Esophagus mucosa (tissue), 1 donor: ENCODE measurements around the gene NCS1. TPM values are rescaled to one million over a fixed set of nuclear protein-coding genes. Genes with fewer than 3 reads are reported as not detected.

ENCODE experiments used
- ATAC-seq: fragments of 200-7000 bp; cut with Tn5 transposase; one replicate; pipeline ENCODE4 v1.9.1; 2020
- total RNA-seq: library from RNA; stranded (reverse); gene quantifications from one replicate; pipeline ENCODE4 v1.2.4, GENCODE V29; 2023
- donor health status: DM: yes; HTN: yes; CAD: no.

Gene NCS1
- total RNA-seq, result 19.7 TPM

- ATAC-seq, result peak; percentile 75
These were observed at the start of gene NCS1 for GRCh38 chr9:130172161-130172857. Gene NCS1, plus strand, starts transcription at chr9:130172404. Its CDS starts 260 bp downstream, at chr9:130172664.

- ATAC-seq, result no peak
These were observed 49.7 kb upstream of the NCS1 start for GRCh38 chr9:130122456-130122855.

DNA sequence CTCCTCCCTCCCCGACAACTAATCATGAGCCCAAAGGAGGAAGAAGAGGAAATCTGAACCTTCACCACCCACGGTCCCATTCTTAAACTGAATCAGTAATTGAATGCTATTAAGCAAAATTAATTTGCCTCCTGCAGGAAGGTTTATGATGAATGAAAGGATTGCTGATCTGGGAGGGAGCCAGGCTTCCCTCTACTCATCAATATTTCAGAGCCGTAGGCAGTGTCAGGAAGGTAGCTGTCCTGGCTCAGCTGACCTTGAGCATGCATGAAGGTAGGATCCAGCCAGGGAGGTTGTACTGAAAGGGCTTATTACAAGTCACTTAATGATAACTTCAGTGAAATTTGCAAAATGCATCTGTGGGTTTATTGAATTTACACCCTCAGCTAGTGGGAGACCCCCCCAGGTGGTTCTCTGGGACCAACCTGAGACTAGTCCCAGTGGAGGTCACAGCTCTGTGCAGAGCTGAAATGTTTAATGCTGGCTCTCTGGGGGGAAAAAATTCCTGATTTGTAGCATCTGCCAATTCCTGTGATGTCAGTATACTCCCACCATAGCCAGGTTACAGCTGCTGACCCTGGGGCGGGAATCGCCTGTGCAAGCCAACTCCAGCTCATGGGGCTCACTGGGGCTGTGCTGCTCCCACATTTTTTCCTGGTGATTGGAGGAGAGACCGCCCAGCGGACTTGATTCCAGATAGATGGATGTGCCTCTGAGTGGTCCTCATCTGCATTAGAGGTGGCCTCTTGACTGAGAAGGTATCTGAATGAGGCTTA, 47.9 kb upstream of the NCS1 start:
- no peak for ATAC-seq

DNA sequence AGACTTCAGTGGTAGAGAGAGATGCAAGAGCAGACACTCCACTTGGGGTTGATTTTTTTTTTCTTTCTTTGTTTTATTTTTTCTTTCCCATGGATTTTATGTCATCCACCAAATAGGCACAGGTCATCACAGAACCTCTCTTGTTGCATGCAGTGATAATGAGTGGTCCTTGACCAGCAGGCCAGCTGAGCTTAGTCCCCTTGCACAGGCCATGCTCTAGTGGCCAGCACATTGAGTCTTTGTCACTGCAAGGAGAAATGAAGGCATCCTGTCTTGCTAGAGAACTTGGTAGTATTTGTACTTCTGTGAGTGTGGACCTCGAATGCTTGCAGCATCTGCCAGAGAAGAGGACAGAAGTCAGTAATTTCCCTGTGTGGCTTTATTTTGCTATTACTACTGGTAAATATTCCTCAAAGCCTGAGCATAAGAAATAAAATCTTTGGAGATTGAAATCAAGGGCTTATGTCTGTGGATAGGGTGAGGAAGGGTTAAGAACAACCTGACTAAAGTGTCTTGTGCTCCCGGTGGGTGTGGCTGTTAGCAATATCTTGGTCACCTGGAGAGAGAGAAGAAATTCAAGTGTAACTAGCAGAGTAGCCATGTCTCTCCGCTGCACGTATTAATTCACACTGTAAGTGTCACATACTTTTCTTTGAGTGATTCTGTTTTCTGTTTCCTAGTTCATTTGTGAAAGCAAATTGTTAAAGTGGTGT, 45.3 kb upstream of the NCS1 start:
- ATAC-seq, result peak; percentile 81

- peak; percentile 57 for ATAC-seq
These were observed 44.0 kb upstream of the NCS1 start for GRCh38 chr9:130128251-130128650.

GRCh38 chr9:130128733-130129431, 43.3 kb upstream of the NCS1 start:
- peak; percentile 27 for ATAC-seq

- no peak for ATAC-seq
These were observed 42.7 kb upstream of the NCS1 start for GRCh38 chr9:130129432-130130061.

- no peak for ATAC-seq
These were observed 39.5 kb upstream of the NCS1 start for GRCh38 chr9:130132746-130133145.

DNA sequence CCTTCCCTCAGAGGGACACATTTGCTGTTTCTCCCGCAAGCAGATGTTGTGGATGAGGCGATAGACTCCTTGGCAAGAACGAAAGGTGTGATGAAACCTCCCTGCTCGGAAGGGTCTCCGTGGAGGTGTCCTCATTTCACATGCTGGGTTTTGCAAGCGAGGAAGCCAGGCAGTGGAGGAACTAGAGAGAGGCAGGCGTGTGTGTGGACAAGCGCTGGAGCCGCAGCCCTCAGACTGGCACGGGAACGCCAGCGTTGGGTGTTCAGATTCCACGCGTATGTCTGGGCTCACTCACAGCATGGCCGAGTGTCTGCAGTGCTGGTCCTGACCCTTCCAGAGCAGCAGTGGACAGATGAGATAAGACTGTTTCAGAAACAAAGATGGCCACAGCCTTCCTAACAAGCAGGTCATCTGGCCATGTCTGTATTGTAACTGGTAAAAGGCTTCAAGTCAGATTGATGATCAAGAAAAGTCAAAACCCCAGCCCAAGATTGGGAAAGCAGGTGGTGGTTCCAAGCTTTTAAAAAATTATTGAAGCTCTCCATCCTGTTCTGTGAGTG, 35.0 kb upstream of the NCS1 start:
- no peak for ATAC-seq

- no peak for ATAC-seq
These were observed 34.5 kb upstream of the NCS1 start for GRCh38 chr9:130137641-130138081.

GRCh38 chr9:130138171-130138653, 34.0 kb upstream of the NCS1 start:
- ATAC-seq, result peak; percentile 81

- peak; percentile 74 for ATAC-seq
These were observed 33.4 kb upstream of the NCS1 start for GRCh38 chr9:130138791-130139190.

DNA sequence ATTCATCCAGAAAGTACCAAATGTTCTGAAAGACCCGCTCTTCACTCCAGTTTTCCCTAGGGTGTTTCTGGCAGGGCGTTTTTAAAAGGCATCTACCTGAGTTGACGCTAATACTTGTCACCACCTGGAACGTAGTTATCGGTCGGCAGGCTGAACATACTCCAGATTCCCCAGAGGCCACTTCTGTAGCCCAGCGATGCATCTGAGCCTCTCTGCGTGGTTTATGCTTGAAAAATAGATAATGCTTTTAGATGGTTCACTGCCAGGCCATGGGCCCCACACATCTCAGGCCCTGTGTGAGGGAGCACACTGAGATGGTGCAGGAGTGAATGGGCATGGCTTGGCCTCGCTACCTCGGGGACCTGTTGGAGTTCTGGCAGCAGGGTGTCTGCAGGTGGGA, 33.0 kb upstream of the NCS1 start:
- ATAC-seq, result no peak

DNA sequence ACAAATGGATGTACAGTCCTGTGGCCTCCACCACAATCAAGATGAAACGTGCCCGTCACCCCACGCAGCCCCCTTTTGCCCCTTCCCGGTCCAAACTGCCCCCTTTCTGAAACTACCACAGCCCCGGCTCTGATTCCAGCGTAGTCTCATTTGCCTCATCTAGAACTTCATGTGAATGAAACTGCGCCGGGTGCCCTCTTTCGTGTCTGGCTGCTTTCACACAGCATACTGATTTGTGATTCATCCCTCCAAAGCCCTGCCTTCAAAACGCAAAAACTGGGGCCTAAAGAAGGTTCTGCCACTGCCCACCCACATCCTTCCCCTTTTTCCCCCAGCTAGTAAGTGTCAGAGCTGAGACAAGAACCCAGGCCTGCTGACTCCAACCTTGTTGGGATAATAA, 31.5 kb upstream of the NCS1 start:
- no peak for ATAC-seq

DNA sequence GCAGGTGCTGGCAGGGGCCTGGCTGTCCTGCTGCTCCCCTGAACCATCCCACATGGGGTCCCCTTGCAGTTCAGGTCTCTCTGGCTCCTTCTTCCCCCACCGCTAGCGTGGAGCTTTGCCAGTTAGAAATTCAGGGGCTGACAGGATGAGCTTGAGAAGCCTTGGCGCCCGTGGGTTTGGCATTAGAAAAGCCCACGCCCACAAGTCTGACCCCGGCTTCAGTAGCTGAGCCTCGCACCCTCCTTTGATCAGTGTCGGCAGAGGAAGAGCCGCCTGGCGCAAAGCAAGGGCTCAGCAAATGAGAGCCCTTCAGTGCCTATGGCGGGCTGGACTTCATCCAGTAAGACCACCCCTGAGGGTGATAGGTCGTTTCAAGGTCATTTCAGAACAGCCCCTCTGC, 30.1 kb upstream of the NCS1 start:
- ATAC-seq, result no peak

DNA sequence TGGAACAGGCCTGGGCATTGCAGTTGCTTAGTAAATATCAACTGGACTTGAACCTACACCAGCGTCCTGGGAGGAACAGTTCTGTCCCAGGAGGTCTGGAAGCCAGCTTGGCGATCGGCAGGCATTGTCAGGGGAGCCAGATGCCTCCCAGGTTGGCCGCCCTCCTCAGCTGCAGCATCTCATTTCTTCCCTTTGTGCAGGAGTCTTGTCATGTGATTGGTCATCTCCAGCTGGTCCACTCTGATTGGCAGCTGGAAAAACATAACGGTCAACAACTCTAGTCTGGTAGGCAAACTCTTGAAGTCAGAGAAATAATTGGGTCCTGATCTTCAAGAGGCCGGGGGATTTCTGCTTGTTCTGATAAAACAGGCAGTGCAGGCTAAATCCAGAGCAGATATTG, 29.6 kb upstream of the NCS1 start:
- ATAC-seq, result no peak

- ATAC-seq, result peak; percentile 61
These were observed 28.8 kb upstream of the NCS1 start for GRCh38 chr9:130143279-130143893.

DNA sequence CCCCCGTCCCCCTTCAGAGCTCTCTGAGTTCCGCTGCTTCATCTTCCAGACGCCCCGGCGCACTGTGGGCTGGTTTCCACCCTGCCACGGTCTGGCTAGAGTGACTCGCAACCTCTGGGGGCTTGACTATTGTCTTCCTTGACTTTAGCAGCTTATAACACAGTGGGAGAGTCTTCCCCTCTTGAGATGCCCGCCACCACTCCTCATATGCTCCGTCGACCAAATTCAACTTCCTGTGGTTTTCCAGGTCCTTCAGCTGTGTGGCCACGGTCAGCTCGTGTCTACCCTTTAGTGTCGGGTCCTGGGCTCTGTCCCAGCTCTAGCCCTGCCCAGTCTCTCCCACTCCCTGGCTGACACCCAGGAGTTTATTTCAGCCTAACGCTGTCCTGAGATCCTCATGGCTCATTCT, 28.2 kb upstream of the NCS1 start:
- no peak for ATAC-seq

GRCh38 chr9:130144703-130145102, 27.5 kb upstream of the NCS1 start:
- no peak for ATAC-seq

DNA sequence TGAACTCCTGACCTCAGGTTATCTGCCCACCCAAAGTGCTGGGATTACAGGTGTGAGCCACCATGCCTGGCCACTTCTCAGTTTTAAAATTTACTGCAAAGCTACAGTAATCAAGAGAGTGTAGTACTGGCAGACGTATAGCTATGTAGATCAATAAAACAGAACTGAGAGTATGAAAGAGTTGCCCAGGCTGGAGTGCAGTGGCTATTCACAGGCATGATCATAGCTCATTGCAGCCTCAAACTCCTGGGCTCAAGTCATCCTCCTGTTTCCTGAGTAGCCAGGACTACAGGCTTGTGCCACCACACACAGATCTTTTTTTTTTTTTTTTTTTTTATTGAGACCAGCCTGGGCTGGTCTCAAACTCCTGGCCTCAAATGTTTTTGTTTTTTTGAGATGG, 26.5 kb upstream of the NCS1 start:
- no peak for ATAC-seq

DNA sequence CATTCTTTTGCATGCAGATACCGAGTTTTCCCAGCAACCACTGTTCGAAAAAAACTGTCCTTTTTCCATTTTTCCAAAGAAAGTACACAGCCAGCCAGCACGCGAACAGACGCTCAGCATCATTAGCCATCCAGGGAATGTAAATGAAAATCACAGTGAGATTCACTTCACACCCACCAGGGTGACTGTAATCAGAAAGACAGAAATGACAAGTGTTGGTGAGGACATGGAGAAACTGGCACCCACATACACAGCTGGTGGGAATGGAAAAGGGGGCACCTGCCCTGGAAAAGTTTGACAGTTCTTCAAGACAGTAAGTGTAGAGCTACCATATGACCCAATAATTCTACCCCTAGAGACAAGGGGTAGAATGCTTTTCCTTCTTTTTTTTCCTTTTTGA, 25.0 kb upstream of the NCS1 start:
- ATAC-seq, result no peak
